Head of caudate nucleus (tissue), 42 donors: Measurements from ENCODE around the gene CMPK2.
"Not testable (repeated sequence)": the region's sequence is repeated elsewhere in the genome, so short reads cannot be mapped to it uniquely, and the experiment has no call there.

ENCODE experiments used
- DNase-seq, 42 donors: peaks; one replicate each; pipeline versions ENCODE4 v3.0.0 to v3.0.0-alpha.2; 2020 to 2021; ENCODE audit warnings: mixed read lengths in 7 of 42
- intact Hi-C: fragments of 100-400 bp; cut with DNase I; formaldehyde crosslinking; loops from one replicate; pipeline ENCODE4 v1.15.0; 2022

The CMPK2 gene

GRCh38 chr2:6865346-6866274 lies at the start of gene CMPK2:
CMPK2 (minus strand) TSS chr2:6865907; CDS start chr2:6865696, 211 bp downstream.
- intact Hi-C loops = no loop called here
- DNase-seq = peak in 40 of 42 donors; percentile 45 to 81 (median 64)

DNA sequence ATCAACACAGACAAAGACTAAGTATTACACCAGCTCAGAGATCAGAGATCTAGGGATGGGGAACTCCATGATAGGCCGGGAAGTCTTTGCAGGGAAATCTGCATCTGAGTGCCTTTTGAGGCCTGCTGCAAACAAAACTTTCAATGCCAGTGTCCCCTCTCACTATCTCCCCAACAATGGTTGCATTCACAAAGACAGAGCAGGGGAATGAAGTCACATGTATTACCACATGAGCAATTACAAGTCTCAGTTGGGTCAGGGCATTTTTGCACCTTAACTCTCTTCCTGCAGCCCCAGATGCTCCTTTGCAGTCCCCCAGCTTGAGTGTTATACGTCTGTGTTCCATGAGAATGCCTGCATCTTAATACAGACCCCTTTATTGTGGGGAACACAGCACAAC lies 49.7 kb upstream of the CMPK2 start:
- intact Hi-C loops = no loop called here
- DNase-seq = peak in 9 of 42 donors; percentile 7 to 72 (median 56)

GRCh38 chr2:6914828-6915227 lies 49.1 kb upstream of the CMPK2 start:
- intact Hi-C loops = loop anchor here (5.0 kb wide), 1 partner anchor 112 kb away; no protein-coding TSS in a partner anchor
- peak in 1 of 42 donors; percentile 26 for DNase-seq

DNA sequence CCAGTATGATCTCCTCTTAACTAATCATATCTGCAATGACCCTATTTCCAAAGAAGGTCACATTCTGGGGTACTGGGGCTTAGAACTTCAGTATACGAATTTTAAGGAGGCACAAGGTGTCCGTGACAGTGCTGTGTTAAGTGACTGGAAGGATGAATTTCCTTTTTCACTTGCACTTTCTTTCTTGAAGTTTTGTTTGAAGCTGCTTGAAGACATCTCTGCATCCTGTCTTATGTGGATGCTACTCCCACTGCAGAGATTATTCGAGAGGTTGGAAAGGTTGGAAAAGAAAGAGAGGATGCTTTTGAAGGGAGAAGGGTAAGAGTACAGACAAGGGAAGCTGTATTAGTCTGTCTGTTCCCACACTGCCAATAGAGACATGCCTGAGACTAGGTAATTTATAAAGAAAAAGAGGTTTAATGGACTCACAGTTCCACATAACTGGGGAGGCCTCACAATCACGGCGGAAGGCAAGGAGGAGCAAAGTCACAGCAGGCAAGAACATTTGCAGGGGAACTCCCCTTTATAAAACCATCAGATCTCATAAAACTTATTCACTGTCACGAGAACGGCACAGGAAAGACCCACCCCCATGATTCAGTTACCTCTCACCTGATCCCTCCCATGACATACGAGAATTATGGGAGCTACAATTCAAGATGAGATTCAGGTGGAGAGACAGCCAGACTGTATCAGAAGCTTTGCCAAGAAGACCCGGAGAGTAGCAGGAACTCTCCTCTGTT lies 47.9 kb upstream of the CMPK2 start:
- DNase-seq = no peak
- intact Hi-C loops = loop anchor here (5.0 kb wide), 1 partner anchor 114 kb away; no protein-coding TSS in a partner anchor

DNA sequence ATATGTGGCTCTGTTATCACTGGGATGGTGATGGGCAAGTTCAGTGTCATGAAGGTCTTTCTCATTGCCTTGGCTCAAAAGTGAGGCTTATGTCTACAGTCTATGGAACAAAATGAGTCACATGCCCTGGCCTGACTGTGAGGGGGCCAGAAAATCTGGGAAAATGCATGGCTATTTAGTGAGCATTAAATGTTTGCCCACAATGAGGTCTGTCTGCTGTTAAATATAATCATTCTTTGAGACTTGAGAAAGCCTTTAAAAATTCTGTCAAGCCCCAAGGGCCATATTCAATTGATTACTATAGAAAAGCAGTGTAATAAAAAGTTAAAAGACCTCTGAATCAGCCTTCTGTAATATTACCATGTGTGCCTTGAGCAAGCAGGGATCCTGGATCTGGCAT lies 46.0 kb upstream of the CMPK2 start:
- intact Hi-C loops = loop anchor here (5.0 kb wide), 1 partner anchor 116 kb away; no protein-coding TSS in a partner anchor
- no peak for DNase-seq

GRCh38 chr2:6909431-6910385 lies 44.0 kb upstream of the CMPK2 start:
- intact Hi-C loops = loop anchor here (5.0 kb wide), 1 partner anchor 118 kb away; no protein-coding TSS in a partner anchor
- DNase-seq = no peak

DNA sequence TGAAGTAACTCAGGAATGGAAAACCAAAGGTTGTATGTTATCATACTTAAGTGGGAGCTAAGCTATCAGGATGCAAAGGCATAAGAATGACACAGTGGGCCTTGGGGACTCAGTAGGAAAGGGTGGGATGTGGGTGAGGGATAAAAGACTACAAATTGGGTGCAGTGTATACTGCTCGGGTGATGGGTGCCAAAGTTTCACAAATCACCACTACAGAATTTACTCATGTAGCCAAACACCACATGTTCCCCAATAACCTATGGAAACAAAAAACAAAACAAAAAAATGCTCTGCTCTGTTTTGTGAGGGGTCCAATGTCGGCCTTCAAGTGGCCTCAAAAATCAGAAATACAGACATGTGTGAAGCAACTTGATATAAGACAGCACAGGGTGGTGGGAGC lies 42.6 kb upstream of the CMPK2 start:
- intact Hi-C loops = no loop called here
- DNase-seq = no peak

GRCh38 chr2:6906165-6906741 lies 40.5 kb upstream of the CMPK2 start:
- intact Hi-C loops = no loop called here
- DNase-seq = no peak

DNA sequence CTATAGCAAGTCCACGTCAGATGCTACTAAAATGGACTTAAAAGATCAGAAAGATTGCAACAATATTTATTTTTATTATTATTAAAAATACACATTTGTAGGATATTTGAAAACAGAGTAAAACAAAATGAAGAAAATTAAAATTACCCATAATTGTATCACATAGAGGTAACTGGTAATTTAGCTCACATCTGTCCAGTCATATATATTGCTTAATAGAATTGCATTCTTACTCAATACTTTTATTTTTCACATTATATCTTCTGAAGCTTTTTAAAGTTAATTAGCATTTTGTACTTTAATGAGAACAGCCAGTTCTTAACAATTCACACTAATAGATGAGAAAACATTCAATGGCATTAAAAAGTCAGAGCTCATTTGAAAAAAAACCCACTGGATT lies 40.0 kb upstream of the CMPK2 start:
- intact Hi-C loops = no loop called here
- no peak for DNase-seq

- DNase-seq, intact Hi-C loops: not testable (repeated sequence)
Observed at GRCh38 chr2:6902581-6902980, 36.9 kb upstream of the CMPK2 start.

DNA sequence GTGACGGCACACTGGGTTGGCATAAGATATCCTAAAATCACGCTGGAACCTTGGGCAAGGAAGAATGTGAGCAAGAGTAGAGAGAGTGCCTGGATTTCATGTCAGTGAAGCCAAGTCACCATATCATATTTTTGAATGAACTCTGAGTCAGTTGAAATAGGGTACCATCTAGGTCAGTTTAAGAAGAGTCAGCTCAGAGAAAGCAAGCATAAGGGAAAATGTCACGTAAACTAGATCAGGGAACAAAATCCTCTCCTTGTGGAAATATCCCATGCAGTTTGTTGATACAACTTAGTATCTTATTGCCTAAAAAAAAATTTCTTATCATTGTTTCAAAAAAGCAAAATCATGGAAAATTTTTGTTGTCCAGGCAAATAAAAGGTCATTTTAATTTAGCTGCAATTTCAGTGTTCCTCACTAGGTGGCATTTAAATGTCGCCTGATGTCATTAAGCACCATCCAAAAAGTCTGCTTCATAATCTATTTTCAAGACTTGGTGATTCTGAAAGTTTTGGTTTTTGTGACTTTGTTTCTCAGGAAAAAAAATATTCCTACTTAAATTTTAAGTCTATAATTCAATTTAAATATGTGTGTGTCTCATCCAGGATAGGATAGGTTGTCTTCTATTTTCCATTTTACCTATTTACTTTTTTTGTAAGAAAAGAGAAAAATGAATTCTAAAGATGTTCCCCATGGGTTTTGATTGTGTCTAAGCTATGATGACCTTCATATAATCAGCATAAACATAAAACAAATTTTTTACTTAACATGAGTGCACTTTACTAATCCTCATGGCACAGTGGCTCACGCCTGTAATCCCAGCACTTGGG lies 31.4 kb upstream of the CMPK2 start:
- intact Hi-C loops = loop anchor here (10.0 kb wide), 1 partner anchor 148 kb away; no protein-coding TSS in a partner anchor
- no peak for DNase-seq

DNA sequence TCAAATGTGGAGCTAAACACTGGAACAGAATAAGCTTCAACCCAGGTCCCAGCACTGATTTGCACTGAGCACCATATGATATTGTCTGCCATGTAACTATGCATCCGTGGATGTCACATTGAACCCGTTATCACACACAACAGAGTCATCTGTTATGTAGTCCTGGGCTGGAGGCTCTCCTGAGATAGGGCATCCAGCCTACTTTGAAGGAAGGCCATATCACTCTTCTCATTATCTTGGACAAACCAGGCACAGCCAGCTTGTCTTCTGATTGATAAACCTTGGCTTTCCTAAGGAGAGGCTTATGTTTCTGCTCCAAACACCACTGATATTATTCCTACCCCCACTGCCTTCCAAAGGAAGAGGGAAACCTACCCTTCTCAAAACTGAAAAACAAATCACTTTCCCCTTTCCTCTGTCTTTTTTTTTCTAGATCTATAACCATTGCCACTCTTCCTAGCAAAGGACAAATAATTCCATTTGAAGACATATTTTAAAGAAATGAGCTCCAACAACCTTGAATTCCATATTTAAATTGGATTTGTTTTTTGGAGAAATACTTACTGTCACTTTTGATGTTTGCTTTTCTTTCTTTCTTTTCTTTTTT lies 28.3 kb upstream of the CMPK2 start:
- intact Hi-C loops = loop anchor here (10.0 kb wide), 1 partner anchor 151 kb away; no protein-coding TSS in a partner anchor
- no peak for DNase-seq

- intact Hi-C loops = no loop called here
- peak in 17 of 42 donors; percentile 8 to 64 (median 38) for DNase-seq
Observed at GRCh38 chr2:6888724-6889123, 23.0 kb upstream of the CMPK2 start.

GRCh38 chr2:6887751-6888192 lies 22.1 kb upstream of the CMPK2 start:
- DNase-seq = no peak
- intact Hi-C loops = no loop called here

DNA sequence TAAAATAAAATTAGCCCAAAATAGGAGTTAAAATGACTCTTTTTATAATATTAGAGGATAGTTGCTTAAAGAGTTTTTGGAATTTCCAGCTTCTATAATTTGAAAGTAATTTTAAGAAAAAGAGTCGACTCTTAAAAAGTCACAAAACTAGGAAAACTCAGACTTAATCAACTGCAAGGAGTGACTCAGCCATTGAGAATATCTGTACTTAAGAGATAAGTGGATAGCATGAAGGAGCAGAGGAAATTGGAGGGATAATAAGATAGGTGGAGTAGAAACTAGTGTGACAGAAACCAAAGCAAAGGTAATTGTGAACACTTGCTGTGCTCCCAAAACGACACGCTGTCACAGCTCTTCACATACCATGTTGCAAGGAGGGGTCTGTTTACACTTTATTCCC lies 20.3 kb upstream of the CMPK2 start:
- intact Hi-C loops = no loop called here
- no peak for DNase-seq

GRCh38 chr2:6885551-6885950 lies 19.8 kb upstream of the CMPK2 start:
- intact Hi-C loops = no loop called here
- DNase-seq = no peak
